Head of caudate nucleus (tissue), 42 donors: Measurements from ENCODE around the gene HECA.
"Not testable (repeated sequence)": the region's sequence is repeated elsewhere in the genome, so short reads cannot be mapped to it uniquely, and the experiment has no call there.

Source experiments
- DNase-seq, 42 donors: peaks; one replicate each; pipeline versions ENCODE4 v3.0.0 to v3.0.0-alpha.2; 2020 to 2021; ENCODE audit warnings: mixed read lengths in 7 of 42
- intact Hi-C: fragments of 100-400 bp; cut with DNase I; formaldehyde crosslinking; loops from one replicate; pipeline ENCODE4 v1.15.0; 2022

Gene HECA

GRCh38 chr6:139153855-139154254, 19.0 kb downstream of the HECA start:
- no peak for DNase-seq
- intact Hi-C loops: no loop called here

GRCh38 chr6:139154881-139155547, 20.1 kb downstream of the HECA start:
- intact Hi-C loops: no loop called here
- DNase-seq: no peak

- intact Hi-C loops: no loop called here
- no peak for DNase-seq
Measured at GRCh38 chr6:139156102-139156501, 21.2 kb downstream of the HECA start.

GRCh38 chr6:139156551-139156950, 21.7 kb downstream of the HECA start:
- intact Hi-C loops: no loop called here
- DNase-seq: no peak

- DNase-seq, intact Hi-C loops: not testable (repeated sequence)
Measured at GRCh38 chr6:139157086-139157485, 22.2 kb downstream of the HECA start.

- intact Hi-C loops: no loop called here
Measured at GRCh38 chr6:139159016-139159415, 24.1 kb downstream of the HECA start.

GRCh38 chr6:139161169-139161568, 26.3 kb downstream of the HECA start:
- DNase-seq: no peak
- intact Hi-C loops: no loop called here

More at GRCh38 chr6:139159016-139159415, 24.1 kb downstream of the HECA start:
- no peak for DNase-seq

GRCh38 chr6:139161817-139162284, 27.0 kb downstream of the HECA start:
- intact Hi-C loops: no loop called here
- no peak for DNase-seq

GRCh38 chr6:139164001-139164400, 29.1 kb downstream of the HECA start:
- DNase-seq: no peak
- intact Hi-C loops: no loop called here

- DNase-seq: no peak
- intact Hi-C loops: no loop called here
Measured at GRCh38 chr6:139165324-139165723, 30.4 kb downstream of the HECA start.

- intact Hi-C loops: no loop called here
- DNase-seq: no peak
Measured at GRCh38 chr6:139166238-139166955, 31.5 kb downstream of the HECA start.

- no peak for DNase-seq
Measured at GRCh38 chr6:139166956-139167313, 32.1 kb downstream of the HECA start.

GRCh38 chr6:139172151-139172550, 37.3 kb downstream of the HECA start:
- DNase-seq: no peak
- intact Hi-C loops: no loop called here

More at GRCh38 chr6:139166956-139167313, 32.1 kb downstream of the HECA start:
- intact Hi-C loops: no loop called here

GRCh38 chr6:139172567-139172966, 37.7 kb downstream of the HECA start:
- intact Hi-C loops: no loop called here

GRCh38 chr6:139173172-139173571, 38.3 kb downstream of the HECA start:
- no peak for DNase-seq
- intact Hi-C loops: no loop called here

More at GRCh38 chr6:139172567-139172966, 37.7 kb downstream of the HECA start:
- DNase-seq: no peak

- DNase-seq: no peak
- intact Hi-C loops: no loop called here
Measured at GRCh38 chr6:139173822-139174221, 38.9 kb downstream of the HECA start.

- intact Hi-C loops: no loop called here
Measured at GRCh38 chr6:139174961-139175360, 40.1 kb downstream of the HECA start.

GRCh38 chr6:139175389-139175948, 40.6 kb downstream of the HECA start:
- intact Hi-C loops: no loop called here
- no peak for DNase-seq

More at GRCh38 chr6:139174961-139175360, 40.1 kb downstream of the HECA start:
- DNase-seq: no peak

- DNase-seq: no peak
- intact Hi-C loops: no loop called here
Measured at GRCh38 chr6:139181236-139181635, 46.4 kb downstream of the HECA start.

GRCh38 chr6:139184047-139184446, 49.2 kb downstream of the HECA start:
- intact Hi-C loops: no loop called here
- DNase-seq: no peak
